ENCODE data around the gene USP43. TPM values are rescaled to one million over a fixed set of nuclear protein-coding genes. Genes with fewer than 3 reads are reported as not detected.
"Not testable (repeated sequence)": the region's sequence is repeated elsewhere in the genome, so short reads cannot be mapped to it uniquely, and the experiment has no call there.

USP43 gene
- total RNA-seq, 1 experiment from 2014 or later = 0.34 TPM

GRCh38 chr17:9606453-9606852, 38.9 kb upstream of the USP43 start:
- Histone ChIP-seq H3K9me3 (ENCODE audit: low read depth, low read length, poor library complexity, severe bottlenecking) (no peaks in the 10 kb centered on the region), H3K4me1 (ENCODE audit: insufficient read depth, low read length, poor library complexity, severe bottlenecking) (no peaks in the 10 kb centered on the region), H3K27me3 (replicated peaks; ENCODE audit: insufficient read depth, low read depth, low read length, poor library complexity) (no peaks in the 10 kb centered on the region), H3K36me3 (ENCODE audit: insufficient read depth, low read length, poor library complexity, severe bottlenecking) (no peaks in the 10 kb centered on the region), H3K4me3 (ENCODE audit: low read depth, low read length, poor library complexity, severe bottlenecking) (no peak overlapping the region), H3K27ac (ENCODE audit: low read depth, low read length, poor library complexity, severe bottlenecking) (no peak overlapping the region)
- BruUV-seq (replicated peaks) = no TSS peak
- TF ChIP-seq EZH2 (IDR thresholded peaks at IDR 0.05; ENCODE audit: borderline replicate concordance, low read depth, low read length, poor library complexity, severe bottlenecking) (no peak), CTCF (conservative IDR thresholded peaks at IDR 0.05; ENCODE audit: low read depth, low read length) (no peak)
- ChIA-PET CTCF (no interaction called here), POLR2A (ENCODE audit: low non-redundant PET) (no interaction called here)
- intact Hi-C loops (cut with micrococcal nuclease; ENCODE audit: unreplicated experiment) = no loop called here
- DNase-seq (ENCODE audit: low spot score) = no peak

- H3K4me1 ChIP-seq (ENCODE audit: insufficient read depth, low read length, poor library complexity, severe bottlenecking); intact Hi-C loops (cut with micrococcal nuclease; ENCODE audit: unreplicated experiment); BruUV-seq (replicated peaks); H3K27me3 ChIP-seq (replicated peaks; ENCODE audit: insufficient read depth, low read depth, low read length, poor library complexity); H3K27ac ChIP-seq (ENCODE audit: low read depth, low read length, poor library complexity, severe bottlenecking); POLR2A ChIA-PET (ENCODE audit: low non-redundant PET); DNase-seq (ENCODE audit: low spot score); CTCF ChIA-PET; H3K36me3 ChIP-seq (ENCODE audit: insufficient read depth, low read length, poor library complexity, severe bottlenecking); H3K4me3 ChIP-seq (ENCODE audit: low read depth, low read length, poor library complexity, severe bottlenecking); H3K9me3 ChIP-seq (ENCODE audit: low read depth, low read length, poor library complexity, severe bottlenecking): not testable (repeated sequence)
These were observed 38.3 kb upstream of the USP43 start for GRCh38 chr17:9607058-9607457.

GRCh38 chr17:9611557-9611956, 33.8 kb upstream of the USP43 start:
- TF ChIP-seq CTCF (conservative IDR thresholded peaks at IDR 0.05; ENCODE audit: low read depth, low read length) (no peak), EZH2 (IDR thresholded peaks at IDR 0.05; ENCODE audit: borderline replicate concordance, low read depth, low read length, poor library complexity, severe bottlenecking) (no peak)
- Histone ChIP-seq H3K27ac (ENCODE audit: low read depth, low read length, poor library complexity, severe bottlenecking) (no peak overlapping the region), H3K4me3 (ENCODE audit: low read depth, low read length, poor library complexity, severe bottlenecking) (no peak overlapping the region), H3K9me3 (ENCODE audit: low read depth, low read length, poor library complexity, severe bottlenecking) (no peaks in the 10 kb centered on the region), H3K36me3 (ENCODE audit: insufficient read depth, low read length, poor library complexity, severe bottlenecking) (no peaks in the 10 kb centered on the region), H3K27me3 (replicated peaks; ENCODE audit: insufficient read depth, low read depth, low read length, poor library complexity) (no peaks in the 10 kb centered on the region), H3K4me1 (ENCODE audit: insufficient read depth, low read length, poor library complexity, severe bottlenecking) (no peaks in the 10 kb centered on the region)
- POLR2A ChIA-PET (ENCODE audit: low non-redundant PET) = no interaction called here
- no peak for DNase-seq (ENCODE audit: low spot score)
- intact Hi-C loops (cut with micrococcal nuclease; ENCODE audit: unreplicated experiment) = no loop called here
- no TSS peak for BruUV-seq (replicated peaks)
- CTCF ChIA-PET = no interaction called here

GRCh38 chr17:9612006-9612405, 33.3 kb upstream of the USP43 start:
- POLR2A ChIA-PET (ENCODE audit: low non-redundant PET) = no interaction called here
- no TSS peak for BruUV-seq (replicated peaks)

More at GRCh38 chr17:9612006-9612405, 33.3 kb upstream of the USP43 start:
- H3K4me1 ChIP-seq (ENCODE audit: insufficient read depth, low read length, poor library complexity, severe bottlenecking) = no peaks in the 10 kb centered on the region
- H3K4me3 ChIP-seq (ENCODE audit: low read depth, low read length, poor library complexity, severe bottlenecking) = no peak overlapping the region
- H3K27me3 ChIP-seq (replicated peaks; ENCODE audit: insufficient read depth, low read depth, low read length, poor library complexity) = no peaks in the 10 kb centered on the region
- CTCF ChIA-PET = no interaction called here
- no peak overlapping the region for H3K27ac ChIP-seq (ENCODE audit: low read depth, low read length, poor library complexity, severe bottlenecking)
- intact Hi-C loops (cut with micrococcal nuclease; ENCODE audit: unreplicated experiment) = no loop called here
- TF ChIP-seq EZH2 (IDR thresholded peaks at IDR 0.05; ENCODE audit: borderline replicate concordance, low read depth, low read length, poor library complexity, severe bottlenecking) (no peak), CTCF (conservative IDR thresholded peaks at IDR 0.05; ENCODE audit: low read depth, low read length) (no peak)
- no peak for DNase-seq (ENCODE audit: low spot score)
- H3K9me3 ChIP-seq (ENCODE audit: low read depth, low read length, poor library complexity, severe bottlenecking) = no peaks in the 10 kb centered on the region
- no peaks in the 10 kb centered on the region for H3K36me3 ChIP-seq (ENCODE audit: insufficient read depth, low read length, poor library complexity, severe bottlenecking)
